Activated T-helper 2 cell treated with anti-CD3 and anti-CD28 coated beads, Interferon-gamma antibody, Interleukin-2, Interleukin-4, amounts not matched to agents 10 μg/mL and 5 μg/mL and 100 μg/mL, durations not matched to agents 14 hours and 24 hours and 36 hours (primary cell): ENCODE data around the gene ARHGEF3. TPM values are rescaled to one million over a fixed set of nuclear protein-coding genes. Genes with fewer than 3 reads are reported as not detected.

Experiments used
- DNase-seq: peaks from one replicate; pipeline ENCODE4 v3.0.0; 2021; ENCODE audit warnings: low spot score
- H3K27ac Mint-ChIP-seq: one replicate; pipeline ENCODE4 v1.8.0; 2021; ENCODE audit warnings: mixed read lengths
- H3K27me3 Mint-ChIP-seq: one replicate; pipeline ENCODE4 v1.8.0; 2021; ENCODE audit warnings: low read depth, mixed read lengths
- H3K36me3 Mint-ChIP-seq: one replicate; pipeline ENCODE4 v1.8.0; 2021; ENCODE audit warnings: low read depth, mixed read lengths
- H3K4me1 Mint-ChIP-seq: one replicate; pipeline ENCODE4 v1.8.0; 2021; ENCODE audit warnings: low read depth, mixed read lengths
- H3K4me3 Mint-ChIP-seq: one replicate; pipeline ENCODE4 v1.8.0; 2021; ENCODE audit warnings: low read depth, mild to moderate bottlenecking, moderate library complexity, mixed read lengths
- H3K9me3 Mint-ChIP-seq: one replicate; pipeline ENCODE4 v1.8.0; 2021; ENCODE audit warnings: mixed read lengths
- intact Hi-C: fragments of 100-400 bp; cut with micrococcal nuclease; formaldehyde crosslinking; loops from one replicate; pipeline ENCODE4 v1.15.1; 2023
- total RNA-seq: library from RNA; stranded (reverse); gene quantifications from 2 replicates; pipeline ENCODE4 v1.2.3, GENCODE V29; 2022

ARHGEF3 gene
- total RNA-seq, 1 donor from 2014 or later = 38.3 TPM

DNA sequence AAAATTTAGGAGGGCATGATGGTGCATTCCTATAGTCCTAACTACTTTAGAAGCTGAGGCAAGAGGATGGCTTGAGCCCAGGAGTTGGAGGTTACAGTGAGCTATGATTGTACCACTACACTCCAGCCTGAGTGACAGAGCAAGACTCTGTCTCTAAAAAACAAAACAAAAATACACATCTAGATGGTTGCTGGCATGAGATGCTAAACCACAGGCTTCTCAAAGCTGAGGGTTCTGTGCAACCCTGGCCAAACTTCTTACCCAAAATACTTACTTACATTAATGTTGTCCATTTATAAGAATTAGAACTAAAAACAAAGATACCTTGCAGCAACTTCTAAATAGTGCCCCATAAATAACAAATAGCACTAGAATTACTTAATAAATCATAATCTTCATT, 14.3 kb upstream of the ARHGEF3 start:
- Mint-ChIP-seq H3K4me3 (no peak overlapping the region), H3K27ac (no peak overlapping the region), H3K27me3 (no peaks in the 10 kb centered on the region), H3K9me3 (no peaks in the 10 kb centered on the region), H3K4me1 (peaks cover 52% of the 10 kb centered on the region), H3K36me3 (peaks cover 6% of the 10 kb centered on the region)
- intact Hi-C loops = no loop called here
- DNase-seq = no peak

DNA sequence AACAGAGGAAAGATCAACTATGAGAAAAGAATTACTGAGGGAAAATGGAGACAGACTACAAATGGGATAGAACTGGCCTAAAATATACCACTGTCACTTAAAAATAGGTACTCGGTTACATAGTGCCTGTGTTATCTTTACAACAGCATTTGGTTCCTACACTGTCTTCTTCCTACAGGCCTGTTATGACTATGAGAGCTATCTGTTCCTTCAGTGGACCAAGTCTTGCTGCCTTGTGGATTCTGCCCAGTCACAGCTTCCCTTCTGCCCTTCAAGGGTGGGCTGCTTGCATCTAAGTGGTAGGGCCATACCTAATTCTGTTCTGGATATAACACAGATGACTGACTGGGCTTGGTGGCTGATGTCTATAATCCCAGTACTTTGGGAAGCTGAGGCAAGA, 13.8 kb upstream of the ARHGEF3 start:
- Mint-ChIP-seq H3K27ac (no peak overlapping the region), H3K9me3 (no peaks in the 10 kb centered on the region), H3K27me3 (no peaks in the 10 kb centered on the region), H3K4me3 (no peak overlapping the region), H3K4me1 (peaks cover 54% of the 10 kb centered on the region), H3K36me3 (peaks cover 6% of the 10 kb centered on the region)
- intact Hi-C loops = no loop called here
- no peak for DNase-seq

GRCh38 chr3:56813653-56813960, 11.9 kb upstream of the ARHGEF3 start:
- no peak overlapping the region for H3K4me3 Mint-ChIP-seq
- no peaks in the 10 kb centered on the region for H3K27me3 Mint-ChIP-seq
- intact Hi-C loops = no loop called here
- DNase-seq = no peak
- H3K27ac Mint-ChIP-seq = peak overlapping the region; percentile 11
- no peaks in the 10 kb centered on the region for H3K36me3 Mint-ChIP-seq
- H3K9me3 Mint-ChIP-seq = no peaks in the 10 kb centered on the region
- peaks cover 46% of the 10 kb centered on the region for H3K4me1 Mint-ChIP-seq

GRCh38 chr3:56812754-56813652, 11.3 kb upstream of the ARHGEF3 start:
- Mint-ChIP-seq H3K4me1 (peaks cover 44% of the 10 kb centered on the region), H3K9me3 (no peaks in the 10 kb centered on the region), H3K36me3 (no peaks in the 10 kb centered on the region), H3K27me3 (no peaks in the 10 kb centered on the region), H3K4me3 (no peak overlapping the region), H3K27ac (peak overlapping the region; percentile 11)
- no peak for DNase-seq
- intact Hi-C loops = no loop called here

DNA sequence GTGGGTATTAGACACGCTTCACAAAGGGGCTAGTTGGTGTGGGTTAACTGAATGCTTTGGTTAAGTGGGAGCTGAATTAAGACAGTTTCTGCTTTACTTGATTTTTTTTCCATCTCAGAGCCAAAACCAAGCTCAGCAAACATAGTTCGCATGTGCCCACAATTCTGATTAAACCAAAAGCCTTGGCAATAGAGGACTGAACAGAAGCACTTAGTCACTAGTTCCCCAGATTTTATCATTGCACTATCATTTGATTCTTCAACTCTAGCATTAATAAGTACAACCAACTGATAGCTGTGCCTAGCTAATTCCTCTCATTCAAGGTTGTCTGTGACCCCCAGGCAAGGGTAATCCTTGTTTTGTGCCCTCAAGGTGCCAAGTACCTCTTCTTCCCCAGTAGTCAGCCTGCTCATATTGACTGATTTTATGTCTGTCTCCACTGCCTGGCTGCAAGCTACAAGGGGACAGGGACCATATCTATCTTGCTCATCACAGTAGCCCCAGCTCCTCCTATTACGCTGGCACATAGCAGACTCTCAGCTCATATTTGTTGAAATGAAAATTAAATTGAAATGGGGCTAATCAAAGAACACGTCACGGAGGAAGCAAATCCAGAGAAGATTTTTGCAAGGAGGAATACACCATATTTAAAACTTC, 9.9 kb upstream of the ARHGEF3 start:
- DNase-seq = no peak
- intact Hi-C loops = no loop called here
- H3K27ac Mint-ChIP-seq = no peak overlapping the region
- no peak overlapping the region for H3K4me3 Mint-ChIP-seq
- no peaks in the 10 kb centered on the region for H3K9me3 Mint-ChIP-seq
- H3K36me3 Mint-ChIP-seq = no peaks in the 10 kb centered on the region
- H3K4me1 Mint-ChIP-seq = peaks cover 41% of the 10 kb centered on the region
- no peaks in the 10 kb centered on the region for H3K27me3 Mint-ChIP-seq

GRCh38 chr3:56810577-56811545, 9.1 kb upstream of the ARHGEF3 start:
- Mint-ChIP-seq H3K4me3 (no peak overlapping the region), H3K27me3 (no peaks in the 10 kb centered on the region), H3K4me1 (peaks cover 38% of the 10 kb centered on the region), H3K36me3 (no peaks in the 10 kb centered on the region), H3K27ac (no peak overlapping the region), H3K9me3 (no peaks in the 10 kb centered on the region)
- DNase-seq = no peak
- intact Hi-C loops = no loop called here

DNA sequence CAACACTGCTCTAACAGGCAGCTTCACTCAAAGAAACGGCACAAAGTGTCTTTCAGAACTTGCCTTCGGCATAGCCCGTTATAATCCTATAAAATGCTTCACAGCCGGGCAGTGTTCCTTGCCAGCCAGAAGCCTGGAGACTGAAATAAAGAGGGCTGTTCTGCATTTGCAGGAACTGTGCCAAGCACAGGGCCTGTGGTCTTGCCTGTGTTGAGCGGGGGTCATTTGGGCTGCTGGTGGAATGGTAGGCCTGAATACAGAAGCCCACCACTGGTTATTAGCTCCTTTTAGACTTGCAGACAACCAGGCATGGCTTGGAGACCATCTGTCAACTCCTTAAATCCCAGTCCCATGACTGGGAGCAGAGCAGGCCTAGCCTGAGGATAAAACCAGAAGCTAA, 4.7 kb upstream of the ARHGEF3 start:
- intact Hi-C loops = no loop called here
- peaks cover 14% of the 10 kb centered on the region for H3K4me1 Mint-ChIP-seq

GRCh38 chr3:56802790-56803189, 1.0 kb upstream of the ARHGEF3 start:
- Mint-ChIP-seq H3K9me3 (no peaks in the 10 kb centered on the region), H3K4me3 (peak overlapping the region; percentile 72)
- intact Hi-C loops = loop anchor here (5.0 kb wide), 1 partner anchor 75 kb away; no protein-coding TSS in a partner anchor

More for the DNA sequence above, 4.7 kb upstream of the ARHGEF3 start:
- H3K36me3 Mint-ChIP-seq = no peaks in the 10 kb centered on the region
- DNase-seq = no peak
- no peaks in the 10 kb centered on the region for H3K9me3 Mint-ChIP-seq
- H3K27ac Mint-ChIP-seq = no peak overlapping the region
- no peak overlapping the region for H3K4me3 Mint-ChIP-seq
- H3K27me3 Mint-ChIP-seq = no peaks in the 10 kb centered on the region

GRCh38 chr3:56802378-56802745, 613 bp upstream of the ARHGEF3 start:
- Mint-ChIP-seq H3K27me3 (no peaks in the 10 kb centered on the region), H3K36me3 (peaks cover 14% of the 10 kb centered on the region), H3K9me3 (no peaks in the 10 kb centered on the region), H3K4me1 (peaks cover 30% of the 10 kb centered on the region), H3K4me3 (peak overlapping the region; percentile 72), H3K27ac (peak overlapping the region; percentile 59)
- intact Hi-C loops = loop anchor here (5.0 kb wide), 1 partner anchor 75 kb away; no protein-coding TSS in a partner anchor
- DNase-seq = no peak

More at GRCh38 chr3:56802790-56803189, 1.0 kb upstream of the ARHGEF3 start:
- no peak for DNase-seq
- Mint-ChIP-seq H3K27me3 (no peaks in the 10 kb centered on the region), H3K27ac (no peak overlapping the region), H3K4me1 (peaks cover 27% of the 10 kb centered on the region), H3K36me3 (peaks cover 13% of the 10 kb centered on the region)

DNA sequence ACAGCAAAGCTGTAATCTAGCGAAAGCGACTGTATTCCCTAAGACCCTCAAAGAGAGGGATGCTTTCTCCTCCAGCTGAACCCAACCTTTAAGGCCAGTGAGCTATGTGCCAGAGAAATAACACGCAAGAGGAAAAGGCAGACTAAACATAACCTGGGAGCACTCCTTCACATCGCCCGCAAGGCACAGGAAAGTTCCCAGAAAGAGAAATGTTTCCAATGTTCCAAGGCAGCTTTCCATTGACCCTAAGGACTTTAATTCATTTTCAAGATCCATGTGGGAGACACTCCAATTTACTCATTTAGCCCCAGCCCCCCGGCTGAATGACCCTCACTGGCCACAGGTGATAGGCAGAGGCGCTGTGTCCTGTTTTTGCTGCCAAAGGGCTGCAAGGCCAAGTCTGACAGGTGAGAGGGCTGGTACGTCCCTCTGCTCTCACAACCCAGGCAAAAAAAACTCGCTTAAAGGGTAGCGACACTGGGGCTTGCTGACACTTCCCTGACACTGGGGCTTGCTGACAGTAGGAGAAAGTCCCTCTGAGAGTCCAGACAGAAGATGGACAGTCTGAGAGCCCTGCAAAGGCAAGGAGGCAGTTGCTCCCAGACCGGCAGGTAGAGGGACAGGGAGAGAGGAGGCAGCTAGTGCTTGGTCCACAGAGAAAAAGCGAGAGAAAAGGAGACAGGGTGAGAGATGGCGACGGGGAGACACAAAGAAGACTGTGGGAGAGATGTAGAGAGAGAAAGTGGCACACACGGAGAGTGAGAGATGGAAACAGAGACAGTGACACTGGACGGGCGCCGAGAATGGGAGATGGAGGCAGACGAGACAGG, 702 bp downstream of the ARHGEF3 start:
- Mint-ChIP-seq H3K4me3 (peak overlapping the region; percentile 95), H3K36me3 (peaks cover 24% of the 10 kb centered on the region), H3K4me1 (peaks cover 44% of the 10 kb centered on the region), H3K27me3 (no peaks in the 10 kb centered on the region), H3K9me3 (no peaks in the 10 kb centered on the region), H3K27ac (peak overlapping the region; percentile 85)
- intact Hi-C loops = loop anchor here (1.0 to 5.0 kb wide), 6 partner anchors 13 to 188 kb away; no protein-coding TSS in a partner anchor
- peak; percentile 29 for DNase-seq

- Mint-ChIP-seq H3K4me1 (peaks cover 47% of the 10 kb centered on the region), H3K27ac (peak overlapping the region; percentile 85), H3K9me3 (no peaks in the 10 kb centered on the region), H3K36me3 (peaks cover 32% of the 10 kb centered on the region), H3K27me3 (no peaks in the 10 kb centered on the region), H3K4me3 (peak overlapping the region; percentile 95)
- peak; percentile 59 for DNase-seq
- intact Hi-C loops = loop anchor here (1.0 to 5.0 kb wide), 5 partner anchors 12 to 189 kb away; no protein-coding TSS in a partner anchor
These were observed 1.5 kb downstream of the ARHGEF3 start for GRCh38 chr3:56800130-56800831.
